Stimulated activated CD4-positive, alpha-beta T cell treated with anti-CD3 and anti-CD28 coated beads, TNF-alpha, amount 100 ng/mL, for 1 hour (primary cell): ENCODE data around the gene LAMP5.

Source experiments
- DNase-seq, 3 donors: peaks; one replicate each; pipeline ENCODE4 v3.0.0-alpha.2; 2020; ENCODE audit warnings: low read depth in 3 of 3, low spot score in 1 of 3

LAMP5 gene

GRCh38 chr20:9499126-9499899, 15.1 kb upstream of the LAMP5 start:
- no peak for DNase-seq

- DNase-seq: no peak
Measured at GRCh38 chr20:9500121-9500520, 14.3 kb upstream of the LAMP5 start.

GRCh38 chr20:9501473-9501872, 12.9 kb upstream of the LAMP5 start:
- no peak for DNase-seq

DNA sequence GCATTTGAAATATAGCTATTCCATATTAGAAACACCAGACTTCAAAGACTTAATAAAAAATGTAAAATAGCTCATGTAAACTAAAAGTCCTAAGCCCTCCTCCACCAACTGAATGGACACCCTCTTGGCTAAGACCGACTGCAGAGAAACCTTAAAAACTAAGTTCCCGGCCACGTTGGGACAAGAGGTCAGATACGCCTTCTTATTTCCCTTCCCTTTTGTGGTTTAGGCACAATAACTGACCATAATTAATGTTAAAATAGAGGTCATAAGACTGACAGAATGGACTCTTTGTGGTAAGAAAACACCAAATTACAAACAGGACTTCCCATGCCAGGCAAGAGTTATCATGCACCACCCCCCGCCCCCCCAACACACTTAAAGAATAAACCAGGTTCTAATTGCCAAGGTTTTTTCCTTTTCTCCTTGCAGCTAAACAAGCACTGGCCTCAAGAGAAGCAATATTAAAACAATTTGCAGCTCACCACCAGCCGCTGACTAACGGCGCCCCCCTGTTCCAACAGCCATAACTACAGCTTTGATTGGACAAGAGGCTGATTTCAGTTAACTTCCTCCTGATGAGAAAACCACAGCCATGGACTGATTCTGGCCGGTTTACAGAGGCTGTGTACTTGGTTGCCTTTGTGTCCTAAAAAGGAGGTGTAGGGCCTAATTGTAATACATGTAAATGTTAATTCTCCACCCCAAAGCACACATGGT, 10.7 kb upstream of the LAMP5 start:
- DNase-seq: no peak

GRCh38 chr20:9506280-9506821, 8.0 kb upstream of the LAMP5 start:
- DNase-seq: no peak

DNA sequence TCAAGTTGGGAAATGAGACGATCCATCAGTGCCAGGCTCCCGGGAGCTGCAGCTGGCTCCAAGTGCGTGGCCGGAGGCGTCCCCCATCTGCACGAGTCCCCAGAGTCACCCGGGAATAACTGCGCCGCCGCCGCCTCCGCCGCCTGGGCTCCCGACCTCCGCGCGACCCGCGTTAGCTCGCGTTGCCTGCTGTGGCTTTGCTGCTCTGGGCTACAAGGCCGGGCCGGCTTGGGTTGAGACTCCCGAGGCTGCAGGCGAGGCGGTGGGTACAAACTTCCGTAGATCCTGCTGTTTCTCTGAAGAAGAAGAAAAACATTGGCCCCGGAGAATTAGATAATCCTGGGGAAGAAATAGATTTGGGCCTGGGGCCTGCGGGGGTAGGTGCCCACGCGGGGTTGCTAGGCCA, 7.4 kb upstream of the LAMP5 start:
- DNase-seq: no peak

DNA sequence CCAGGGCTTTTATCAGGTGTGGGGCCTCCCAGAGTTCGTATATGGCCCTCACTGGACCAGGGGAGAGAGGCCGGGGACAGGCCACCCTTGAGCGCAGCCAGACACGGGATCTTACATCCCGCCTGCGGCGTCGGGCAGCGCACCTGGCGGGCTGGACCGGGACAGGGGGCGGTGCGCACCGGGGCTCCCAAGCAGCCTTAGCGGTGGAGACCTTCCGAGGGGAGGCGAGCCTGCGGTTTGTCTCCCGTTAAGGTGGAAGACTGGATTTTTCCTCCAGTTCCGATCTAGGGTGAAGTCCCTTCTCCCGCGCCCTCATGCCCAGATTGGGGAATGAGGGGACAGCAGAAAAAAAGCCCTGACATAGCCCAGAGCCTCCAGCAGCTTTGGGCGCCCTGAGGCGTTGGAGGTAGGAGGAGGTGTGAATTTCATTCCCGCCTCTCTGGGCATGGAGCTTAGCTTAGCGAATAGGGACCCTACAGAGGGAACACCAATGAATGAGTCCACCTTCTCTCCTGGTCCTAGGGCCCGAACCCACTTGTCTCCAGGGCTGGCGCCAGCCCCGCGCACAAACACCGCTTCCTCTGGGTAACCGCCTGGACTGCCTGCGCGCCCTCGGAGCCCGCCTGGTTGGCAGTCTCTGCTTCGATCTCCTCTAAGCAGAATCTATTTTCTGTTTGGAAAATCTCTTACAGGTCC, 6.7 kb upstream of the LAMP5 start:
- DNase-seq: no peak

GRCh38 chr20:9508240-9508661, 6.1 kb upstream of the LAMP5 start:
- DNase-seq: no peak

DNA sequence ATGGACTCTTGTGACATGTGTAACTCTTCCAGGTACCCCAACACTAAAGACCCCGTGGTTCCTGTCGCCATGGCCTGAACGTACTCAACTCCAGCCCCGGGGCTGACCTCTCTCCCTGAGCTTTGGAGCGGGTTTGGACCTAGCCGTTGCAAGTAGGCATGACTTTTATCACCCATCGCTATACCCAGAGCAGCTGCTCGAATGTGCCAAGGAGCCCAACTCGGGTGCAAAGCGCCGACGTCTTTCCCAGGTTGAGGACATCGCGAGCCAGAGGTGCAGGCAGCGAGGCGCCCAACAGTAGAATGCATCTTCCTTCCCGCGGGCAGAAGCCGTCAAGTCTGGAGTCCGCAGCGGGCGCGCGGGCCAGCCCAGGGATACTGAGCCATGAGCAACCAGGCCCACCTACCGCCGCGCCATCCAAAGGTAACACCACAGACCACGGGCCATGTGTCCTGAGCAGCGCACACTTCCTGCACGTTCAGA, 5.7 kb upstream of the LAMP5 start:
- DNase-seq: no peak

DNA sequence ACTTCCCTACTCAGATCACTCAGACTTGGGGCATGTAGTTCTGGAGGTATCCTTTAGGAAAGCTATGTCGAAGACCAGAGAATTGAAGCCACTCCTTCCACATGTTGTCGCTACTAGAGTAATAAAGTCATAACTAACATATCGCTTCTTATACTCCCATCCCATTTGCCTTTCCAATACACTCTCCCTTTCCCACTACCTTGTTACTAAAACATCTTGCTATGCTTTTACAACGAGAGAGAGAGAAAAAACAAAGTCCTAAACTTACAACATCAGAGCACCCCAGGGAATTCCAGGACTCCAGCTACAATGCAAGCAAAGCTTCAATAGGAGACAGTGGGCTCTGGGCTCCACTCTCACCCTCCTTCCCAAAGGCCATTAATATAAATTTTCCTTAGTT, 5.1 kb upstream of the LAMP5 start:
- DNase-seq: no peak

GRCh38 chr20:9510911-9511310, 3.5 kb upstream of the LAMP5 start:
- no peak for DNase-seq

- DNase-seq: no peak
Measured at GRCh38 chr20:9514072-9514460, 324 bp upstream of the LAMP5 start.

DNA sequence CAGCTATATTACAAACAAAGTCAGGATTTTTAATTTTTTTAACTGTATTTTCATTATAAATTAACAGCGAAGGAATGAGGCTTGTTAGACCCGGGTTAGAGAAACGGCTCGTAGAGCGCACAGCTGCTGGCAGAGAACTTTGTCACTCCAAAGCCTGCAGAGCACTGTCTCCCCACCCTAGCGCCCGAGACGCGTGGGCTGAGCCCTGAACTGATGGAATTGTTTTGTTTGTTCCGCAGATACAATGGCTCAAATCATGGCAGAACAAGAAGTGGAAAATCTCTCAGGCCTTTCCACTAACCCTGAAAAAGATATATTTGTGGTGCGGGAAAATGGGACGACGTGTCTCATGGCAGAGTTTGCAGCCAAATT, 810 bp downstream of the LAMP5 start:
- DNase-seq: no peak

GRCh38 chr20:9515741-9516233, 1.4 kb downstream of the LAMP5 start:
- no peak for DNase-seq

DNA sequence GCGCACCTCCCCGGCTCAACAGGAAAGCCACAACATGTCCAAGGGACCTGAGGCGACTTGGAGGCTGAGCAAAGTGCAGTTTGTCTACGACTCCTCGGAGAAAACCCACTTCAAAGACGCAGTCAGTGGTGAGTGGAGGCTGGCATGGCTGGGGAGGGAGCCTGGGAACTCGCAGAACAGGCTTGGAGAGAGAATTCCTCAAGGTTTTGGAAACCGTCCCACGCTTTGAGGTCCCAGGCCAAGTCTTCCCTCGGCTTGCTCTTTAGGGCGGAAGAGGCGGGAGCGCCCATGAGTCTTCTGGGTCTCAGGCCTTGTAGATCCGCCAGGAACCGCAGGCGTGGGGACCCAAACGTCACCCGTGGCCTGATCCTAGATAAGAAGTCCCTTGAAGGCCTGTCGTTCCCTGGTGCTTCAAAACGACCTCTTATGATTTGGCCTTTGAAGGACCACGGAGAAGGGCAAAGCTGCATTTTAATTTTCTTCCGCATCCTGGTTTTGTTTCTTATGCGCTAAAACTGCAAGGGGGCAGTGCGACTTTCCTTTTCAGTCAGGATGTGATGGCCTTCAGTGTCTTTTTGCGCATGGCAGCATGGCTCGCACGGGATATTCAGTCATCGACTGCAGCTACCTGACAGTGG, 2.0 kb downstream of the LAMP5 start:
- no peak for DNase-seq

GRCh38 chr20:9517297-9518162, 3.1 kb downstream of the LAMP5 start:
- DNase-seq: no peak

- DNase-seq: no peak
Measured at GRCh38 chr20:9518576-9519175, 4.3 kb downstream of the LAMP5 start.

- DNase-seq: no peak
Measured at GRCh38 chr20:9520086-9520485, 5.7 kb downstream of the LAMP5 start.

DNA sequence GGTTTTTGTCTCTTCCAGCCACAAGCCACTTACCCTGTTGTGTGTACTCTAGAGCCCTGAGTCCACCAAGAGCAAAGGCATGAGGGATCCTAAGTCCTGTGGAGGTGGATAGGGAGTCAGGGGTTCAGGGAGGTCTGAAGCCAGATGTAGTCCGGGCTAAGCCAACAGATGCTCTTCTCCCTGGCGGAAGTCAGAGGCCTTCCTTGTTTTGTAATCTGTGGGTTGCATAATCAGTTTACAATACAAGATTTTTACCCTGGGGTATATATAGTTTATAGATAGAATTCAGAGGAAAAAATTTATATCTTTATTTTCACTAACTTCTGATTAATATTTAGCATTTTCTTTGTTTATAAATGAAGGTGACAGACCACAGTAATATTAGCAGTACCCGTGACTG, 9.2 kb downstream of the LAMP5 start:
- DNase-seq: no peak

DNA sequence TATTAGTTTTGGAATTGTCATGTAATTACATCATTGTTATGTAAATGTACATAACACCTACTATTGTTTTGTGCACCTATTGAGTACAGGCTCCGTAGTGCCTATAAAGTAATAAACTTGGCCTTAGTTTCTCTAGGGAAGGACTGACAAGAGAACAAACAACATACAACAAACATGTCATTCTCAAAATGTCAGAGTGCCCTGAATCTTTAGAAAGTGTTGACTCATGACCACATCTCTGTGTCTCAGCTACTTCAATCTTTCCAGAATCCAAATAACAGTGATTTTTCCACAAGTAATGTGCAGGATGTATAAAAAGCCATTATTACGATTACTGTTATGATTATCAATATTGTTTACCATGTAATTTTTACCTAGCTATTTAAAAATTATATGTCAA, 17.2 kb downstream of the LAMP5 start:
- no peak for DNase-seq
